GM18867 (cell line): ENCODE data around the gene PAOX.
A peak's percentile ranks its signal among the peaks of the same experiment; 100 is the strongest.

ENCODE experiments used
- ATAC-seq: cut with Tn5 transposase; IDR thresholded peaks from one replicate; pipeline ENCODE4 v1.9.1; 2021; ENCODE audit warnings: mild to moderate bottlenecking, moderate library complexity; ENCODE audit not compliant: unreplicated experiment

Gene PAOX

DNA sequence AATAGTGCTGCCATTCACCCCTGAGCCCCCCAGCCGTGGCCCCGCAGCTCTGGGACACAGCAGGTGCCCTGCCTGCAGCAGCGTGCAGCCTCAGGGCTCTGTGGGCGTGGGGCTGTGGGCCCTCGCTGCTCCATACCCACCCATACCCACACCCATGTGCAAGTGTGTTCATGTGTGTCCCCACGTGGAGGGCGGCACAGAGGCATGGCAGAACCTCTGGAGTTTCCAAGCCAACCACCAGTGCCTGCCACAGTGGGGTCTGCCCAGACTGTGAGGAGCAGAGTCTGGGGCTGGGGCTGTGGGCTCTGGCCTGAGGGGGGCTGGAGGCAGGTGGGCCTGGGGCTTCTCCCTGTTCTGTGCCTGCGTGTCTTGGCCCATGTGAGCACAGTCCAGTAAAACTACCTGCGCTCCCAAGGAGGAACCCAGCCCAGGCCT is 29.5 kb upstream of the PAOX start:
- no peak for ATAC-seq

DNA sequence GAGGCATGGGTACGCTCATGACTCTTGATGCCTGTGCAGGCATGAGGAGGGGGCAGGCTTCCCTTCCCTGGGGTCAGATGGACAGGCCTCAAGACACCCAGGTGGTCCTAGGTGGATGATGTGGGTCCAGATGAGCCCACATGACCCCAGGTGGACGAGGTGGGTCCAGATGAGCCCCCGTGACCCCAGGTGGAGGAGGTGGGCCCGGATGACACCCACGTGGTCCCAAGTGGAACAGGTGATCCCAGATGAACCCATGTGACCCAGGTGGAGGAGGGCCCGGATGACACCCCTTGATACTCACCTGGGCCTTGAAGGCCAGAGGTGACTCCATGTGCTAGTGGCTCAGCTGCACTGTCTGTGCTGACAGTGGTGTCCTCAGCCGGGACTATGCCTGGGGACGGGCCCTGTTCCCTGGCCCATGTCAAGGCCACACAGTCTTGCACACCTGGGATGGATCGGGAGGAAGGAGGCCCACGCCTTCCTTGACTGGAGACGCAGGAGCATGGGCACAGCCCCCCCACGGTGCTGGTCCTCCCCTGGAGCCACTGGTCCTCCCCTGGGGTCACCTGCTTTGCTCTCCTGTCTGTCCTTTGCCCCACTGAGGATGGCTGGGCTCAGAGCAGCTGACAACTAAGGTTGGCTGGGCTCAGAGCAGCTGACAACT is 28.6 kb upstream of the PAOX start:
- no peak for ATAC-seq

DNA sequence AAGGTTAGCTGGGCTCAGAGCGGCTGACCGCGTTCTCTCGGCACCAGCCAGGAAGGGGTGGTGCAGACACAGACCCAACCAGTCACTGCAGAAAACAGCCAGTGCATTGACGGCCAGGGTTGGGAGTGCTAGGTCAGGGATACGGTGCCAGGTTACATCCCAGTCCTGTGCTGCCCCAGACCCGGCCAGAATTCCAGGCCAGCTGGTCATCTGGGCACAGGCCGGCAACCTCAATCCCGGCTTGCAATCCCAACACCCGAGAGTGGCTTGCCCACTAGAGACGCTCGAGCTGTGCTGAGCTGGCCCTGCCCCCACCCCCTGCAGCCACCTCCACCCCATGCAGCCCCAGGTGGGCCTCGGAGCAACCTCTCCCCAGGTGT is 28.1 kb upstream of the PAOX start:
- no peak for ATAC-seq

DNA sequence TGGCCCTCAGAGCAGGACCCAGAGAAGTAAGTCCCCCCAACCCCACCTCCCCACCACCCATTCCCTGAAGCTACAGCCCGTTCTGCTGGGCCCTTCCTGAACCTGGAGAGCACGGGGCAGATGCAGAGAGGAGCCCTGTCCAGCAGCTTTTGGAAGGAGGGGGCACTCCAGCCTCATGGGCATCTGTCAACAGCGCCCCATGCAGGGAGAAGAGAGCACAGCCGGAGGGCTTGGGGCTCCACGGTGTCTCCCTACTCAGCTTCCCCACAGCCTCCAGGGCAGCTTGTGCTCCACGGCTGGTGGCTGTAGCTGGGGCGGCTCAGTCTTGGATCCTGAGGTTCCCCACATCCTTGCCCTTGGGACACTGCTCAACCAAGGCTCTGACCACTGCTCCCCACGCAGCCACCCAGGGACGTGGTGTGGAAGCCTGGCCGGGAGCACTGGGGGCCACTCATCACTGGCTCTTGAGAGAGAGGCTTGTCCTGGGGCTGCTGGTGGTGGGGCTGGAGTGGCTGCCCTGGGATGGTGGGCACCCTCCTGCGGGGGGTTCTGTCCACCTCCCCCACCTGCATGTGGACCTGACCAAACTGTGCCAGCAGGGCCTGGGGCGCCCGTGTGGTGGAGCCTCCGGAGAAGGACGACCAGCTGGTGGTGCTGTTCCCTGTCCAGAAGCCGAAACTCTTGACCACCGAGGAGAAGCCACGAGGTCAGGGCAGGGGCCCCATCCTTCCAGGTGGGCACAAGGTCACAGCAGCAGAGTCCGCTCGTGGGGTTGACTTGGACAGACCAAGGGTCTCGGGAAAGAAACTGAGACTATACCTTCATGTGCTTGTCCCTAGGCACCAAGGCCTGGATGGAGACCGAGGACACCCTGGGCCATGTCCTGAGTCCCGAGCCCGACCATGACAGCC is 27.4 kb upstream of the PAOX start:
- no peak for ATAC-seq

DNA sequence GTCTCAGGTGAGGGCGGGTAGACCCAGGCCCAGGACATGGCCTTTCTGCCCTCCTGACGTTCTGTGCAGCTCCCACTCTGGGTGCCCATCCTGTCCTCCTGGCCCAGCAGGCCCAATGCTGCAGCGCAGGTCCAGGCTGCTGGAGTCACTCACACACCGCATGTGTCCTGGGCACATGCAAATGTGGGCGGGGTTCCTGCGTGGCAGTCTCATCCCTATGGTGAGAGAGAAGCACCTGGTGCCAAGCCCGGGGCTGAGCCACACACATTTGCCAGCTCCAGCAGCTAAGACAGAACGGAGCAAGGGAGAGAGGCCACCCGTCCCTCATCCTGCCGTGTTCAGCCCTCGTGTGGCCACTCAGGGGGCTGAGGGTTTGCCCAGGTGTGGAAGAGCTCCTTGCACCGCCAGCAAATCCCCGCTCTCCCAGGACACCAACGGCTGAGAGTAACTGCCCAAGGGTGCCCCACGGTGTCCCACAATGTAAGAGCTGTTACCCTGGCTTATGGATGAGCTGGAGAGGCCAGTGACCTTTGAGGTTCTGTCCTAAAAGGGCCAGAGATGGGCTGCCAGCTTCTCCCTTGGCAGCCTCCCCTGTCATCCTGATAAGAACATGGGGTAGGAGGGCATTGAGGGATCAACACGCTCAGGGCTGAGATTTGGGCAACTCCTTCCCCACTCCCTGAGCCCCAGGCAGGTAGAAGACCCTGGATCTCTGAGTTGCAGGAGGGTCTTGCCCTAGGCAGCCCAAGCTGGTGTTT is 25.7 kb upstream of the PAOX start:
- no peak for ATAC-seq

DNA sequence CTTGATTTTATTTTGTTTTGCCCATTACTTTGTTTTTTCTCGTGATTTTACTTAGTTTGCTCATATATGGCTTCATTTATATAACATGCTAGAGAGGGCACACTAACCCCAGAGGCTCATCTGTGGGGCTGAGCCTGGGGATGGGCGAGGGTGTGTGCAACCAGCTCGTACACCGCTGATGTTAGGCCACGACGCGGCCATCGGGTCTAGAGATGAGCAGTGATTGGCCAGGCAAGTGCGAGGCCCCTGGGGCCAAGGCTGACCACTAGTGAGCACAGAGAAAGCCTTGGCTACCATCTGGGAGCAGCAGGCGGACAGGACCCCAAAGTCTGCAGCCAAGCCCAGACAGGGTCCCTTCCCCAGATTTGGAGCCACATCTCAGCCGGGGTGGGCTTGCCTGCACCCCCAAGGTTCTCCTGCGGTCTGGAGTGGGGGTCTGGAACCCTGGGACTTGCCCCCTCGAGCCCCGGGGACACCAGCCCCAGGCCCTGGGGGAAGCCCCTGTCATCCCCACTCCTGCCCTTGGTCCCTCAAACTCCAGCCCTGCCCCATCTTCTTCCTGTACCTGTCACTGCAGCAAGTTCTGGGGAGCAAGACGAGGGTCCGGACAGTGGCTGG is 25.0 kb upstream of the PAOX start:
- ATAC-seq = no peak

DNA sequence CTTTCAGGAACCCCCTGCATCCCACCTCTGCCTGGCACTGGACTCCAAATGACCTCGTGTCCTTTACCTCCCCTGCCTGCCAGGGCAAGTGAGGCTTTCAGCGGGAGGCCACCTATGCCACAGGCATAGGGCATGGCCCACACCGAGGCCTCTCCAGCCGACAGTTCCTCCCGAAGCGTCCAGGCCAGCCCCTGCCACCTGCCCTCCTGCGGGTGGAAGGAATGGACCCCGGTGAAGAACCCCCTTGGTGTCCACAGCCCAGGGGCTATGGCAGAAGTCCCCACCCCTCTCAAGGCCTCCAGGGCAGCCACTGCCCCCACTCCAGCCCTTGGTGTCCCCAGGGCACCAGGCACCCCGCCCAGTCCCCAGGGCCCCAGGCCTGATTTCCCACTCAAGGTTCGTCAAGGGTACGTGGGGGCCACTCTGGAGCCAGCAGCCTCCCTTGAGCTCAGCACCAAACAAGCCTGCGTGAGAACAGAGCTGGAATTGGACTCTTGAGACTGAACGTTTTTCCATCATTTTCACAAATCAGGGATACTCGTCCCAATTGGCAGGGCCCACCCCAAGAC is 24.3 kb upstream of the PAOX start:
- ATAC-seq = no peak

DNA sequence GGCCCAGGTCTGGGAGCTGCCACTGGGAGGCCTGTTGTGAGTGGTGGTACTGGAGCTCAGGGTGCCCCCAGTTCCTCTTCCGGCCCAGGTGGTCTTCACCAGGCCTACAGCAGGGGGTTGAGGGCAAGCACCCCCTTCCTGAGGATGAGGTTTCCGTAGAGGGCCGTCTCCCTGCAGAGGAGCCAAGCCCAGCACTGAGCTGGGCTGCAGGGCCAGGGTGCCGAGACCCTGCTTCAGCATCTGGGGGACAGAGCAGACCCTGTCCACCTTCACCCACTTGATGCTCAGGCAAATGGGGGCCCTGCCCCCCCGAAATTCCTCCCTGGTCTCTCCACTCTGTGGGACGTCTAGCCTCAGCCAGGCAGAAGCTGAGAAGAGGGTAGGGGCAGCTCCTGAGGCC is 23.8 kb upstream of the PAOX start:
- no peak for ATAC-seq

DNA sequence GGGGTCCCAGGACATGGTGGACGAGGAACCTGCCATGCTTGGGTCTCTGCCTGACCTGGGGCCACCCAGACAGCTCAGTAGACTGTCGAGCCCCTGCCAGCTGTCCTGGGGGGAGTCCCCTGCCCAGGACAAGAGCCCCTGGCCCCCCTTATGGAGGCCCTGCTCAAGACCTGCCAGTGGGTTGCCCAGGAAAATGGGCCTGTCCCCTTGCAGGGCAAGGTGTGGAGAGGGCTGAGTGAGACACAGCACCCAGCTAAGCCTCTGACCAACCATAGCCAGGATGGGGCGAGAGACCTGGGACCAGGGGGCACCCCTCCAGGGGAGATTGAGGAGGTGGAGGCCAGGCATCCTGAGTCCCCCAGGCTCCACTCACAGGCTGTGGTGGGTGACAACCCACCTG is 23.1 kb upstream of the PAOX start:
- ATAC-seq = no peak

DNA sequence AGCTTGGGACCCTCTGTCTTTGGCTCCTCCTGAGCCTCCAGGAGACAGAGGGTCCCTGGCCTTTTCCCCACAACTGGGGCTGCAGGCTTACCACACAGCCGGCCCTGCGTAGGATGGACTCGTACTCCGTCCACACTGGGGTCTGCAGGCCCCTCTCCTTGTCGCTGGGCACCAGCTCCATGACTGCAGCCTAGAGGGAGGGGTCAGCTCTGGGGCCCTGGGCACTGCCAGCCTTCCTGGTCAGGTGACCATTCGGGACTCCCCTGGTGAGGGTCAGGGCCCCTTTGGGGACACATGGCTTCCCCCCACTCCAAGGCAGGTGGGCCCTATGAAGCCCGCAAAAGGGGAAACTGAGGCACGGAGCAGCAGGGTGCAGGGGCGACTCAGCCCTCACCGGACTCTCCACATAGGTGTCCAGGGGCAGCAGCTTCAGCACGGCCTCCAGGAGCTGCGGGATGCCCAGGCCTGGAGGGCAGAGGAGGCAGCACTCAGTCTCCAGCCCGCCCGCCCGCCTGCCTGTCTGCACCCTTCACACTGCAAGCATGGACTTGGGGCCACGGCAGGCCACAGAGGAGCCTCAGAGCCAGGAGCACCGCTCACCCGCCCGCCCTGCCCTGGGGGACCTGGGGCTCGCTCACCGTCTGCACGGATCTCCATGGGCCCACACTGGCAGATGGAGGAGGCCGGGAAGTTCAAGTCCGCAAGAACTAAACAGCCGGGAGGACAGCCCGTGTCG is 22.3 kb upstream of the PAOX start:
- no peak for ATAC-seq

DNA sequence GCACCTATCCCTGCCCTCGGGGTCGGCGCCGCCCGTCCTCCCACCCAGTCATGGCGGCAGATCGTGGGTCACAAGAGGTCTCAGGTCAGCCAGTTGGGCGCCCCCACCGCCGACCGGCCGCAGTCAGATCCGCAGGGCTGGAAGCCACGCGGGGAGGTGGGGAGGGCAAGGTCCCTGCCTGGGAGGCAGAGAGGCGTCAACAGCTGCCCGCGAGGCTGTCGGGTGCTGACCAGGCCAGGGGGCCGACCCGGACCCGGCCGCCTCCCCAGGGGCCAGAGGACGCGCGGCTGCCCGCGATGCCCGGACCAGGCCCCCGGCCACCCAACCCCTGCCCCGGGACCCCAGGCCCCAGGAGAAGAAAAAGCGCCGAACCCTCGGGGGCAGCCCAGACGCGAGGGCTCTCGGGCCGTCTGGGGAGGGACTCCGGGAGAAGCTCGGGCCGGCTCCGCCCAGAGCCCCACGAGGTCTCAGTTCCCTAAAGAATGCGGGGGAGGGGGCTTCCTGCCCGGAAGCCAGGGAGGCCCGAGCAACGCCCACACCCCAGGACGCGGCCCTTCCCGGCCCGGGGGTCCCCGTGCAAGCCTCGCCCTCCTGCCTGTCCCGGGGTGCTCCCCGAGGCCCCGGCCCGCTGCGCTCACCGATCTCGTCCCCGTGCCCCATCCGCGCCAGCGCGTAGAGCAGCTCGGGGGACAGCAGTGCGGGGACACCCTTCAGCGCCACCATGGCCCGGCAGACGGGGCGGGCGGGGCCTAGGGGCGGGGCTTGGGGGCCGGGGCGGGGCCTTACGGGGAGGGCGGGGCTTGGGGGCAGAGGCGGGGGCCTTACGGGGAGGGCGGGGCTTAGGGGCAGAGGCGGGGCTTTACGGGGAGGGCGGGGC is 21.5 kb upstream of the PAOX start, which contains the start of gene FUOM:
FUOM (minus strand) TSS at position 735 of the 877 bp plus-strand sequence; CDS start at position 723, 12 bp downstream.
- peak; percentile 72 for ATAC-seq

DNA sequence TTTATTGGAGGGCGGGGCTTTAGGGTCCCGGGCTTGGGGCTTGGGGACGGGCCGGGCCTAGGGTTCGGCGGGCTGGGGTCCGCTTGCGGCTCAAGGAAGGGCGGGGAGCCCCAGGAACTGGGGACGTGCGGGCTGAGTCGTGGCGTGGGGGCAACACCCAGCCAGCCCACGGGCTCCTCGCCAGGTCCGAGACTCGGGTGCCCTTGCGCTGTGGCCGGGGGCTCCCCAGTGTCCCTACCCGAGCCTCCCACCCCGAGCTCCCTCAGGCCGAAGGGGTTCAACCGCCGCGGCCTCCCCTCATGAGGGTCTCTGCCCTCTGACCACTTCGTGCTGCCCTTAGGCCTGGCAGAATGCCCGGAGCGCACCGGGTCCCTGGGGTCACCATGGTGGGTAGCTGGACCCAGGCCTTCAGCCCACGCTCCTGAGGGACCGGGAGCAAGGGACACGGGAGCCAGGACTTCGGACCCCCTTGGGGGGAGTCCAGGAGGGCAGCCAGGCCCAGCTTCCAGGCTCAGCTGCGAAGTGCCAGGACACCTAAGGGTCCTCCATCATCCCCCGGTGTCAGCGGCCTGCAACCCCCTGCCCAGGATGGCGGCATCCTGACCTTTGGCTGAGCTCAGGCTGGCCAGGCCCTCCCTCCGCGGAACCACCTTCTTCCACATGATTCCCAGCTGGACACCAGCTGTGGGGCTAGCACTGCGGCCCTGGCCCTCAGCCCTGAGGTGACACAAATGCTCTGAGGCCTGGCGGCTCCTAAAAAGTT is 20.7 kb upstream of the PAOX start:
- no peak for ATAC-seq

DNA sequence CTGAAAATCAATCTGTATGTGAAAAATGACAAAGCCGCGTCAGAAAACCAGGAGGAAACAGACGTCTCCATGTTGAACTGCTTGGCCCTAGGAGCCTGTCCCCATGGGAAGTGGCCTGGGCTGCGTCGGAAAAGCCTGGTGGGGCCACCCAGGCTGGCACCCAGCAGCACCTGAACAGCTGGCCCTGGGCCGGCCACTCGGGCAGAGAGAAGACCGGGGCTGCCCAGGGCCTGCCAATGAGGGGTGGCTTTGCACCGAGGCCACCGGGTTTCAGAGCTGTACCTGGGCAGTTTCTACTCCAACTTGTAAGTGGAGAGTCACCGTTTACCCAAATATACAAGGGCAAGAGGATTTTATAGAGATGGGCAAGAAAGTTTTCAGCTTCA is 20.1 kb upstream of the PAOX start:
- no peak for ATAC-seq

DNA sequence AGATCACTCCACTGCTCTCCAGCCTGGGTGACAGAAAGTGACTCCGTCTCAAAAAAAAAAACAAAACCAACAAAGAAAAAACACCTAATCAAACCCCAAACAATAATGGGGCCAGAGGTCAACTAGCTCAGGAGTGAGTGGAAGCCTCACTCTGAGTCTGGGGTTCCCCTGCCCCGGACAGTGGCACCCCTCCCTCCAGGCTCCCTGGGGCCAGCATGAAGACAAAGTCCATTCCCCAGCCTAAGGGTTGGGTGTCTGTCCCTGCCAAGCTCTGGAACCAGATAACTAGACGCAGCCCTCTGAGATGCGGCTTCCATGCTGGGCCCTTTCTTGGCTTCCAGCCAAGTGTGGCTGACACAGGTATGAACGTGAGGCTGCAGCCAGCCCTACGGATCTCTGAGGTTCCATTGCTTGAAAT is 19.5 kb upstream of the PAOX start:
- ATAC-seq = no peak

DNA sequence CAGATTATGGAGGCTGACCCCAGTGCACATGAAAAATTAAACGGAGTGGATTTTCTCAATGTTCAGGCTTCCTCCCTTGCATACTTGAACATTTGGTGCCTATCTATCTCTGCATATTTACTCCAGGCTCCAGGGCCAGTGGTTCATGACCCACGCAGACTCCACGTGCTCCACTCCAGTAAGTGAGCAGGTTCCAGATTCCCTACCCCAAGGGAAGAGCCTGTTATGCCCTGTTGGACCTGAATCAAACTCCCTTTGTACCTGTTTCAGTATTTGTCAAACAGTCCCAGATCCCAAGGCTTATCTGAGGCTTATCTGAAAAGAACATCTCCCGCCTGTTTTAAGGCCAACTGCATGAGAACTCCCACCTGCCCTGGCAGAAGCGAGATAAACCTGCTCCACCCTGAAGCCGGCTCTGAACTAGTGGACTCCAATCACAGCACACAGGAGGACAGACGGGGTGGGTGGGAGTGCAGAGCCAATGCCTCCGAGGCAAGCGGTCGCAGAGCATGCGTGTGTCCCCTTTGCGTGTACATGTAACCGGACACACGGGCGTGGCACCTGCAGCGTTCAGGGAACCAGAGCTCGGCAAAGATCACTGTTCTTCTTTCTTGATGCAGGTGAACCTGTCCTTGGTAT is 19.0 kb upstream of the PAOX start:
- no peak for ATAC-seq

DNA sequence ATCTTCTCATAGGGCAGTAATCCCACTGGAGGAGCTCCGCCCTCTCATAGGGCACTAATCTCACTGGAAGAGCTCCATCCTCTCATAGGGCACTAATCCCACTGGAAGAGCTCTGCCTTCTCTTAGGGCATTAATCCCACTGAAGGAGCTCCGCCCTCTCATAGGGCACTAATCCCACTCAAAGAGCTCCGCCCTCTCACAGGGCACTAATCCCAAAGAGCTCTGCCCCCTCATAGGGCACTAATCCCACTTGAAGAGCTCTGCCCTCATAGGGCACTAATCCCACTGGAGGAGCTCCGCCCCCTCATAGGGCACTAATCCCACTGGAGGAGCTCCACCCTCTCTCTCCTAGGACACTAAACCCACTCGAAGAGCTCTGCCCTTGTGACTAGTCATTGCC is 17.8 kb upstream of the PAOX start:
- no peak for ATAC-seq

DNA sequence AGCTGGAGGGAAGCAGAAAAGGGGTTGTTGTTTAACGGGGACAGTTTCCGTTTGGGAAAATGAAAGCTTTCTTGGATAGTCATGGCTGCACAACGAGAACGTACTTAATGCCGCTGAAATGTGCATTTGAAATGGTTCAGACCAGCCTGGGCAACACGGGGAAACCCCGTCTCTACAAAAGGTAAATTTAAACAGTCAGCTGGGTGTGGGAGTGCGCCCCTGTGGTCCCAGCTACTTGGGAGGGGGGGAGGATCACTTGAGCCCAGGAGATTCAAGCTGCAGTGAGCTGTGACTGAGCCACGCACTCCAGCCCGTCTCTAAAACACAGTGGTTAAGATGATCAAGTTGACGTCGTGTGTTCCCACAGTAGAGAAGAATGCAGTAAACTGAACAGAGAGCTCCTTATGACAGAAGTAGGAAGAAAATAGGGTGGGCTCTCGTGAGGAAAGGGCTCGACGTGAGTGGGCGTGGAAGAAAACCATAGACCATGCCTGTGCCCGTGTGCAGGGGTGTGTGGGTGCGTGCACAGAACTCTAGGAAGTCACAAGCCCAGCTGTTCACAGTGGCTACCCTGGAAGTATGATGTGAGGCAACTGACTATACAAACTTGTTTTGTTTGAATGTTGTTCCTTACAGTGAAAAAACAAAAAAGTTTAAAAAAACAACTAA is 17.2 kb upstream of the PAOX start:
- ATAC-seq = no peak
